Measurements from ENCODE around the gene SMIM10.
"Not testable (repeated sequence)": the region's sequence is repeated elsewhere in the genome, so short reads cannot be mapped to it uniquely, and the experiment has no call there.

GRCh38 chrX:134946364-134946763 is 44.4 kb upstream of the SMIM10 start:
- not testable (repeated sequence) for TF ChIP-seq CTCF (IDR thresholded peaks at IDR 0.05; ENCODE audit: low read depth, low read length, poor library complexity, severe bottlenecking); EZH2phosphoT487 (IDR thresholded peaks at IDR 0.05; ENCODE audit: borderline replicate concordance, low read length)
